NCI-H2081 treated with DMSO at 0.1 percent for 48 hours (cell line): Measurements from ENCODE around the gene MMEL1.
"Not testable (repeated sequence)": the region's sequence is repeated elsewhere in the genome, so short reads cannot be mapped to it uniquely, and the experiment has no call there.

Source experiments
- DNase-seq: peaks from one replicate; lab custom pipeline; 2025; lab: John Stamatoyannopoulos, UW

The MMEL1 gene

GRCh38 chr1:2632561-2633361, at the start of gene MMEL1:
Gene MMEL1 (minus strand): TSS chr1:2633016. CDS start chr1:2629484, 3,532 bp downstream.
- DNase-seq = no peak

- not testable (repeated sequence) for DNase-seq
Measured at GRCh38 chr1:2676726-2677125, 43.9 kb upstream of the MMEL1 start.

GRCh38 chr1:2671656-2672055, 38.8 kb upstream of the MMEL1 start:
- DNase-seq = not testable (repeated sequence)

- DNase-seq = not testable (repeated sequence)
Measured at GRCh38 chr1:2659806-2660205, 27.0 kb upstream of the MMEL1 start.

GRCh38 chr1:2657909-2658308, 25.1 kb upstream of the MMEL1 start:
- not testable (repeated sequence) for DNase-seq

- not testable (repeated sequence) for DNase-seq
Measured at GRCh38 chr1:2657124-2657523, 24.3 kb upstream of the MMEL1 start.

GRCh38 chr1:2655598-2656434, 23.0 kb upstream of the MMEL1 start:
- not testable (repeated sequence) for DNase-seq

GRCh38 chr1:2654443-2654948, 21.7 kb upstream of the MMEL1 start:
- DNase-seq = not testable (repeated sequence)

GRCh38 chr1:2653741-2654442, 21.1 kb upstream of the MMEL1 start:
- DNase-seq = not testable (repeated sequence)

- not testable (repeated sequence) for DNase-seq
Measured at GRCh38 chr1:2652926-2653571, 20.2 kb upstream of the MMEL1 start.

- DNase-seq = not testable (repeated sequence)
Measured at GRCh38 chr1:2652152-2652925, 19.5 kb upstream of the MMEL1 start.

GRCh38 chr1:2650967-2651645, 18.3 kb upstream of the MMEL1 start:
- DNase-seq = no peak

GRCh38 chr1:2646837-2647236, 14.0 kb upstream of the MMEL1 start:
- no peak for DNase-seq

- DNase-seq = no peak
Measured at GRCh38 chr1:2645776-2646175, 13.0 kb upstream of the MMEL1 start.

GRCh38 chr1:2645143-2645542, 12.3 kb upstream of the MMEL1 start:
- DNase-seq = no peak

- DNase-seq = no peak
Measured at GRCh38 chr1:2644591-2645101, 11.8 kb upstream of the MMEL1 start.

- no peak for DNase-seq
Measured at GRCh38 chr1:2644171-2644570, 11.4 kb upstream of the MMEL1 start.

GRCh38 chr1:2643414-2644077, 10.7 kb upstream of the MMEL1 start:
- no peak for DNase-seq
